Panc1 (cell line): ENCODE data around the gene ALS2CL.

Experiments used
- POLR2AphosphoS5 ChIP-seq: IDR thresholded peaks from 2 replicates; pipeline ENCODE4 v1.6.1; 2012; ENCODE audit warnings: mild to moderate bottlenecking, low read depth, low read length, moderate library complexity
- TF ChIP-seq, protein P1 (sequence below): fragments of 450-650 bp; IDR thresholded peaks from 2 replicates; pipeline ENCODE4 v1.5.1; 2017; ENCODE audit warnings: mild to moderate bottlenecking

DNA sequence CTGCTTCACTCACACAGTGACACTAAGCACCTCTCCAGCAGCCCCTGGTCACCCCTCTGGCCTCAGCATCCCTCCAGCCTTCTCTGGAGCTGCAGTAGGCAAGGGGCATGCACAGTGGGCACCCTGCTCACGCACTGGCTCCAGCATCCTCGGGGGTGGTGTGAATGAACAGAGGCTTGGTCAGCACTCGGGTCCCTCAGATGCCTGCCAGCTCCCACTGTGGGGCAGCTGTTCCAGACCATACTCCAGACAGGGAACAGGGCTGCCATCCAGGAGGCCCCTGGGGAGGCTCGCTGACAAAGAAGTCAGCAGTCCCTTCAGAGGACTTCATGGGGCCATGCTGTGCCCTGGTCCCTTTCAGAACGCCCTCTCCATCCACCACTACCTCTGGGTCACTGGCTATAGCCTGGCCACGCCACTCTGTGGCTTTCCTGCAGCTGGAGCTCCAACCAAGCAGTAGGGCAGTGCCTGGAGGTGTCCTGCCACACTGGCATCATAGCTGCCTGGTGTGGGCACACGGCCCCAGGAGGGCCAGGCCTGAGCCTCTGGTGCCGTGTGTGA lies 26.3 kb downstream of the ALS2CL start:
- TF ChIP-seq, protein P1, sequence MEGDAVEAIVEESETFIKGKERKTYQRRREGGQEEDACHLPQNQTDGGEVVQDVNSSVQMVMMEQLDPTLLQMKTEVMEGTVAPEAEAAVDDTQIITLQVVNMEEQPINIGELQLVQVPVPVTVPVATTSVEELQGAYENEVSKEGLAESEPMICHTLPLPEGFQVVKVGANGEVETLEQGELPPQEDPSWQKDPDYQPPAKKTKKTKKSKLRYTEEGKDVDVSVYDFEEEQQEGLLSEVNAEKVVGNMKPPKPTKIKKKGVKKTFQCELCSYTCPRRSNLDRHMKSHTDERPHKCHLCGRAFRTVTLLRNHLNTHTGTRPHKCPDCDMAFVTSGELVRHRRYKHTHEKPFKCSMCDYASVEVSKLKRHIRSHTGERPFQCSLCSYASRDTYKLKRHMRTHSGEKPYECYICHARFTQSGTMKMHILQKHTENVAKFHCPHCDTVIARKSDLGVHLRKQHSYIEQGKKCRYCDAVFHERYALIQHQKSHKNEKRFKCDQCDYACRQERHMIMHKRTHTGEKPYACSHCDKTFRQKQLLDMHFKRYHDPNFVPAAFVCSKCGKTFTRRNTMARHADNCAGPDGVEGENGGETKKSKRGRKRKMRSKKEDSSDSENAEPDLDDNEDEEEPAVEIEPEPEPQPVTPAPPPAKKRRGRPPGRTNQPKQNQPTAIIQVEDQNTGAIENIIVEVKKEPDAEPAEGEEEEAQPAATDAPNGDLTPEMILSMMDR, result no peak
- TF ChIP-seq POLR2AphosphoS5, result no peak
